GM18873 (cell line): Measurements from ENCODE around the gene TSPAN9.

Experiments
- ATAC-seq: cut with Tn5 transposase; IDR thresholded peaks from one replicate; pipeline ENCODE4 v1.9.1; 2021; ENCODE audit warnings: mild to moderate bottlenecking, moderate library complexity, moderate number of reproducible peaks; ENCODE audit not compliant: unreplicated experiment, low FRiP score

TSPAN9 gene, protein sequence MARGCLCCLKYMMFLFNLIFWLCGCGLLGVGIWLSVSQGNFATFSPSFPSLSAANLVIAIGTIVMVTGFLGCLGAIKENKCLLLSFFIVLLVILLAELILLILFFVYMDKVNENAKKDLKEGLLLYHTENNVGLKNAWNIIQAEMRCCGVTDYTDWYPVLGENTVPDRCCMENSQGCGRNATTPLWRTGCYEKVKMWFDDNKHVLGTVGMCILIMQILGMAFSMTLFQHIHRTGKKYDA

DNA sequence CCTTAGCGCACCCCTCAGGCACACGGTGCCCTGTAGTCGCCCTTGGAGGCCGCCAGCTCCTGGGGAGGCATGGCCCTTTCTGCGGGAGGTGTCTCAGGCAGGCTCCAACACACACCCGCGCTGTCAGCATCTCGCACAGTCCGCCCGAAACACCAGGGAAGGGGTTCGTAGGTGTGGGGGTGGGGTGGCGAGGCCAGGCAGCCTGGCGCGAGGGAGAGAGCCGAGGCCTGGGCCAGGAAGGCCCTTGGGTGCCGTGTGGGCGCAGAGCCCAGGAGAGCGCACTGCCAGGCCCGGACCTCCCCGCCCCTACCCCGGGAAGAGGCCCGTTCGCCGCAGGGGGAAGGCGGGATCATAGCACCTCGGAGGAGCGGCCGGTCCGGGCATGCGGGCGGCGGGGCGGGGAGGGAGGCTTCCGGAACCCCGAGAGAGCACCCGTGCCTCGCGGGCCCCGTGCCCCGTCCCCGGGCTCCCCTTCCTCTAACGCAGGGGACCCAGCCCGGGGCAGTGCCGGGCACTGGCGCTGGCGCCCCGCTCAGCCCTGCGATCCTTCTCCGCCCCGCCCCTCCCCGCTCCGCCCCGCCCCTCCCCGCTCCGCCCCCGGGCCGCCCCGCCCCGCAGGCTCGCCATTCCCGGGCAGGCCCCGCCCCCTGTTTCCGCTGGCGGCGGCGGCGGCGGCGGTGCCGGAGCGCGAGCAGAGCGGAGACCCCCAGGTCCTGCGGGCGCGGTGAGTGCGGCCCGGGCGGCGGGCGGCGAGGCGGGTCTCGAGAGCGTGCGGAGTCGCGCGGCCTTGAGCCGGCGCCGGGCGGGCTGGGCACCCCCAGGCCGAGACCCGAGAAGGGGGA lies at the start of gene TSPAN9:
TSPAN9 (plus strand) TSS at position 650 of the 842 bp plus-strand sequence. CDS start 123,815 bp downstream, outside the sequence.
- no peak for ATAC-seq

DNA sequence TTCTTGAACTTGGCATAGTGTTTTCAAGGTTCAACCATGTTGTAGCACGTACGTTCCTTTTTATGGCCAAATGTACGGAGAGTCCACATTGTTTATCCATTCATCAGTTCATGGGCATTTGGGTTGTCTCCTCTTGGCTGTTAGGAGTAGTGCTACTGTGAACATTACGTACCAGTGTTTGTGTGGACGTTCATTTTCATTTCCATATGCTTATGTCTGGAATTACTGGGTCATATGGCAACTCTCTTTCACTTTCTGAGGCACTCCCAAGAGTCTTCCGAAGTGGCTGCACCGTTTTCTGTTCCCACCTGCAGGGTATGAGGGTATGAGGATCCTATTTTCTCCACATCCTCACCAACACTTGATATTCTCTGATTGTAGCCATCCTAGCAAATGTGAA lies 49.1 kb upstream of the TSPAN9 start:
- no peak for ATAC-seq

DNA sequence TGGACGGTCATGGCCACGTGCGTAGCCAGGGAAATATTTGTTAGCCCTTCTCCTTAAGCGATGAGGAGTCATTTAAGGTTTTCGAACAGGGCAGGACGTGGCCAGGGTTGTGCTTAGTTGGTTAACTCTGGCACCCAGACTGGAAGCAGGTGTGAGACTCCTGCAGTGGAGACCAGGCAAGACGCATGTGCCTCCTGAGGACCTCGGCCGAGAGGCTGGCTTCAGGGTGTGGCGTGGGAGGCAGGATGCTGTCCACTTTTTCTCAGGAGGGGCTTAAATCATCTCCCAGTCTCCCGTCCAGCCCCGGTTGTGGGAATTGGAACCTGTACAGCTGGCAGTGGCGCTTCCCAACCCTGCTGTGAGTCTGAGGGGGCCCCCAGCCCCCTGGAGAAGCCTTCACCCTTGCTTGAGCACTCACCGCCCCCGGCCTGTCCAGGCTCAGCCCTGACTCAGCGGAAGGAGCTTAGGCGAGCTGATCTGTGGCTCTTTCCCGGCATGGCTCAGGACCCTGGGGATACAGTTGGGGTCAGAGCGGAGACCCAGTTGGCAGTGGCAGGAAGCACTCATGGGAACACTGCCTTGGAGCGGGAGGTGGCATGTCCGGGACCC lies 46.3 kb upstream of the TSPAN9 start:
- no peak for ATAC-seq

DNA sequence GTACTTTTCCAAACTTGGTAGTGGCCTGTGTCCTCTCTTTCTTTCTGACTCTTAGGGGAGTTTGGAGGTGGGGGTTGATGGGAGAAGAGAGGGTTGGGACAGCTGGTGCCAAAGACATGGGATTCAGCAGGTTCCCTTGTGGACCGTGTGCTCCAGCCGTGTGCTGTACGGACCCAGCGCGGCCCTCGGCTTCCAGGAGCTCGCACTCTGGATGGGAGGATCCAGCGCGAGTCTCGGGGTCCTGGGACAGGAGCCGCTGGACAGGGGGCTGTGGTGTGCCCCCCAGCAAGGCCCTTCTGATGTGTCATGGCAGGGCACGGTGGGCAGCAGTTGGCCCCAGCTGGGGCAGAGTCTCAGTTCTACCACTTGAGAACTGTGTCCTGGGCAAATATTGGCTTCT lies 45.0 kb upstream of the TSPAN9 start:
- ATAC-seq = no peak

DNA sequence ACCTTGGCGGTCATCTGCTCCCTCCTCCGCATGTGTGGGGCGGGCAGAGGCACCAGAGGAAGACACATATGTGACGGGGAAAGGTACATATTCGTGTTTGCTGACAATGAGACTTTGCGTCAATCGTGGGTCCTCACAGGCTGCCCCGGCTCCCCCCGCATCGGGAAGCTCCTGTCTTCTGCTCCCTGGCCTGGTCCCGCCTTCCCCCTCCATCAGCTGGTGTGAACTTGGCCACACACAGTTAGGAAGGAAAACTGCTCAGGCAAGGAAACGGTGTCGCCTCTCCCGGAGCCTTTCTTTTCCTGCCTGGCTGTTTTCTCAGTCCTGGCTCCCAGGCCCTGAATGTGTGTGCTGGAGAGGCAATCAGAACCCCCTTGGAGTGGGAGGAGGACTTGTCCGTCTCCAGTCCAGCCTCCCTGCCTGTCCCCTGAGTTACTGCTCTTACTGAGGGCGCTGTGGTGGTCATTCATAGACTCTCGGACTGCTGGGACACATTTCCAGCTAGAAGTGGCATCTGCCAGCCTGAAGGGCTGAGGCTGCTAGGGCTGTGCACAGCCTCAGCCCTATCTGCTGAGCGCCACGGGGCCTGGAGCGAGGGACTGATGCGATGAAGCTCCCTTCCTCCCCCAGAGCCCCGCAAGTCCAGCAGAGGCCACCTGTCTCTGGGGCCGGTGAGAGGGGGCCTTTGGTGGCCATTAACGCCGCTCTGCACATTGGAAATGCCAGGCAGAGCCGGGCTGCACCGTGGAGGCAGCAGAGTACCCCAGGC lies 44.2 kb upstream of the TSPAN9 start:
- ATAC-seq = no peak

DNA sequence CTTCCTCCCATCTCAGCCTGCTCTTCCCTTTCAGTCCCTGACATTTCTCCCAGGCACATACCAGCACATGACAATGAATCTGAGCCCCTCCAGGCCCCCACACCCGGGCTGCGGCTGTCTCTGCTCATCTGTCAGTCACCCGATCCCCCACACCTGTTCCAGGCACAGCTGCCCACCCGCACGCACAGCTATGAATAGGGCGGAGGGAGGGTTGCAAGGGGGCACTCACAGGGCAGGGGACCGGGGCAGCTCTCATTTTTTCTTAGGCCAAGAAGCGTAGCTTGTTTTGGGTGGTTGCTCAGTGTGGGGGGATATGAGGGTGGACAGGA lies 43.7 kb upstream of the TSPAN9 start:
- no peak for ATAC-seq

DNA sequence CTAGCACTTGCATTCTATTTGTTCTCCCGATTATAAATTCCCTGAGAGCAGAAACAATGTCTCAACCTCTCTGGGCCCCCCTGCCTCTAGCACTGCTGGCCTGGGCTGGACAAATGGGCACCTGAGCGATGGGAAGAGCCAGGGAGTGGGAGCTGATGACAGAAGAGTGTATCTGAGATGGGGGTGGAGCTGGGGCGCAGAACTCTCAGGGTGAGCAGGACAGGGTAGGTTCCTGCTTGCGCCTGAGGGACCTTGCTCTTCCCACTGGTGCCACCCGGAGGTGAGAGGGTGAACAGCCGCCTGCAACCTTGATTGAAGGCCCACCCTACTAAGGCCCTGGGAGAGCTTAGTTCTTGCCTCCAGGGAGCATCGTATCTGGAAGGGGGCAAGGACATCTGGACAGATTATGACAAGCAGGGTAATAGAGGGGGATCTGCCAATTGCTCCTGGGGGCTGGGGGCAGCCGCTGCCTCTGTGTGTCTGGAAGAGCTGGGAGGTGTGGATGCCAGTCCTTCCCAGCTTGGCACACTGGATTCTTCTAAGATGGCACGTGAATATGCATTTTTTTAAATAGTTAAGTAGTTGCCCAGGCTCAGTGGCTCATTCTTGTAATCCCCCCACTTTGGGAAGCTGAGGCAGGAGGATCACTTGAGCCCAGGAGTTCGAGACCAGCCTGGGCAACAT lies 43.0 kb upstream of the TSPAN9 start:
- ATAC-seq = no peak

DNA sequence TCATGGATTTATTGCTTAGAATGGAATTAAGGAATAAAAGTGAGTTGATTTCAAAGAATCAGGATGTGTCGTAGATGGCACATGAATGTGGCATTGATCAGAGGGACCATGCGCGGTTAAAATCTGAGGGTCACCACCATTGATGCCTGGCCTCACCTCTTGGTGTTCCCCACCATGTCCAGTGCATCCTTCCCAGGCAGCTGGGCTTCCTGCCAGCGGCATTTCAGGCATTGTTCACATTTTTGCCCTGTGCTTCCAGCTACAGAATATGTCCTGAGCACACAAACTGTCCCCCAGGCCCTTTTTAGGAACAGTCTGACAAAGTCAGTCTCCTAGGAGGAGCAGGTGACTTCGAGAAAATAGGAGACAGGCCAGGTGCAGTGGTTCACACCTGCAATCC lies 42.0 kb upstream of the TSPAN9 start:
- no peak for ATAC-seq

DNA sequence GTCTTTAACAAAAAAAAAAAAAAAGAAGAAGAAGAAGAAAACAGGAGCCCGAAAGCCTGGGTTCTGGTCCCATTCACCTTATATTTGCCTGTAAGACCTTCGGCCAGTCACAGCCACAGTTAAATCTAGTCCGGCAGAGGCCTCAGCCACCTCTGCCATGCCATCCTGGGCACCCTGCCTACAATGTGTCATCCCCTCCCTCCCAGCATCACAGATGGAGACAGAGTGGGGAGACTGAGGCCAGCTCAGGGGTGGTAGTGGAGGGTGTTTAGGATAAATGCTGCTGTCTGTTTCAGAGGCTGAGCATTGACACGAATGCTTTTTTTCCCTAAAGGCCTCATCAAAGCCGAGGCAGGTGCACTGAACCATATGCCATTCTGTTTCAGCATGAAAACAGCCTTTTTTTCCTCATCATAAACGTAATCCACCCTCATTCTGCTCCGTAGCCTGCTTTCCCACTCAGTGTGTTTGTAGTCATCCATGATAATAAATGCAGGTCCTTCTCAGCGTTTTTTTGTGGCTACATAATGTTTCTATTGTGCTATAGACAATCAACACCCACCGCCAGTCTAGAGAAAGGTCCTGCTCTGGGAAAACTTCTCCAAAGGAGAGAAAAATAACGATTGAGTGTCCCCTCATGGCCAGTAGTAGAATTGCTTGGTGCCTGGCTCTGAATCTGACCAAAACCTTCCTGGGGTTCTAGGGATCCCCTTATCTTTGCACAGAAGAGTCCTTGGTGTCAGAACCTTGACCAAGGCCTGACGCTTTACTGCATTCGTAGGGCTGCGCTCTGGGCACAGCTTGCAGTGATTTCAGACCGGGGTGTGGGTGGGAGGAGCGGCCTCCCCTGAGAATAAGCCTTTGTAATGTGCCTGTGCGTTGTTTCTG lies 41.1 kb upstream of the TSPAN9 start:
- no peak for ATAC-seq

DNA sequence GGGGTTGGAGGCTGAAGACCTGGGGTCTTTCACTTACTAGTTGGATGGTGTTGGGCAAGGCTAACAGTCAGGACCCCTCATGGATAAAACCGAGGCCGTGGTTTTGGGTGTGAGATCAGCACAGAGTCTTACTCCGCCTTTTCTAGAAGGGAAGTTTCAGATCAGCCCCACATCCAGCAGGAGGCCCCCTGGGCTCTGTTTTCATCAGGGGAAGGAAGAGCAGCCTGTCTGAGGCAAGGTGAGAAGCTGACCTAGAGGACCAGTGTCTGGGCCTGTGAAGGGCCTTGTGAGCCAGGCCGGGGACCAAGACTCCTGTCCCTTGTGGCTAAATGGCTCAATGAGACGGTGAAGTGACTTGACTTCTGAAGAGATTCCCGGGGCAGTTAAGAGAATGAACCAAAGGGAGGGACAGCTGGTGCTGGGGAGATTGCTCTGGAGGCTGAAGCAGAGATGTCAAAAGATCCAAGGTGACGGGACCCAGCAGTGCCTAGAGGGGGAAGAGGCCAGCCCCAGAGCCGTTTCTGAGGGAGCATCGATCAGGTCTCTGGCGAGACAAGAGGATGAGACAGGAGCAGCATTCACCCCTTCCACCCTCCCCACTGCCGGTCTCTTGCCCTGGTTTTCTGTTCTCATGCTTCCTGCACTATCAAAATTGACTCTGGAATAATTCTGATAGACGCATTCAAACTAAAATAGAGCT lies 40.1 kb upstream of the TSPAN9 start:
- ATAC-seq = no peak

DNA sequence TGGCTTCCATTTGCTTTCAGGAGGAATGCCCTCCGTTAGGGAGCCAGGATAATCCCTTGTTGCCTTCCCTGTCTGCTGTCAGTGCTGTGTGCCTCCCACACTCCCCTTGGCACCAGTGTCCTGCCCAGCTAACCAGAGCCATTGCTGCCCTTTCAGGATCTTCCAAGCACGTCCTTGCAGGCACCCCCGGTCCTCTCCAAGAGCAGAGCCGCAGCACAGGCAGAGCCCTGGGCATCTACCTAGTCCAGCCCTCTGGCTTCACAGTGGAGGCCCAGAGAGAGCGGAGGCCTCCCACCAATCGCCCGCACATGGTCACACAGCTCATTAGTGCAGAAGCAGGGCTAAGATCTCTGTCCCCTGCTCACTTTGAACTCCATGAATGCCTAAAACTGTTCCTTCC lies 39.0 kb upstream of the TSPAN9 start:
- ATAC-seq = no peak

DNA sequence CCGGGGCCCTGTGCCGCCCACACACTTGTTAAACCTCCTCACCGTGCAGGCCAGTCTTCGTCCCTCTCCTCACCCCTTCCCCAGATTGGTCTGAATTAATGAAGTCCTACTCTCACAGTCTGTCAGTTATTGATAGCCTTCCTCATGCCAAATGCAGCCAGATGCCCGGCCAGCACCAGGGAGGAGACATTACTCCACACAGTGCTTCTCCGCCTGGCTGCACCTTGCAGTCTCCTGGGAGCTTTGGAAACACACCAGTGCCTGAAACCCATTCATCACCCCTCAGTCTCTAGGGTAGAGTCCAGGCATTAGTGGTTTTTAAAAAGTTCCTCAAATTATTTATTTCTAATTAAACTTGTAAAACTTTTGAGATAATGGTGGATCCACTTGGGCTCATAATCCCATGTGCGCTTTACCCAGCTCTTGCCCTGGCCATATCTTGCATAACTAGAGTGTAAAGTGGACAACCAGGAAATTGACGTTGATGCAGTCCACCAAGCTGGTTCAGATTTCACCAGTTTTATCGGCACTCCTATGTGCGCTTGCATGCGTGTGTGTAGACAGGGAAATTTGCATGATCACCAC lies 38.2 kb upstream of the TSPAN9 start:
- ATAC-seq = no peak

DNA sequence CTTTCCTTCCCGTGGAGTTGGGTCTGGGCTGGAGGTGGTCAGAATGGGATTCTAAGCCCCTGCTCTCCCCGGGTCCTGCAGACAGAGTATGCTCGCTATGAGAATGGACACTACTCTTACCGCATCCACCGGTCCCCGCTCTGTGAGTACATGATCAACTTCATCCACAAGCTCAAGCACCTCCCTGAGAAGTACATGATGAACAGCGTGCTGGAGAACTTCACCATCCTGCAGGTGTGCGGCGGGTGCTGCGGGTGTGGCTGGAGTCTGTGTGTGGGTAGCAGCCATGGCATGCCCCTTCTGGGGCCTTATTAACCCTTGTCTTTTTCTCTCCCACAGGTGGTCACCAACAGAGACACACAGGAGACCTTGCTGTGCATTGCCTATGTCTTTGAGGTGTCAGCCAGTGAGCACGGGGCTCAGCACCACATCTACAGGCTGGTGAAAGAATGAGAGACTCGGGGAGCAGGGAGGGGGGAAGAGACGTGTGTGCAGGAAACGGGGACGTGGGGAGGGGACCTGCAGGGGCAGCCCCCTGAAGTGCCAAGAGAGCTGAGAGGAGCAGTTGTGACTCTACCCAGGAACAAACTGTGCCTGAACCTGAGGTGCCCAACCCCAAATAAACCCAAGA lies 37.0 kb upstream of the TSPAN9 start:
- ATAC-seq = no peak

DNA sequence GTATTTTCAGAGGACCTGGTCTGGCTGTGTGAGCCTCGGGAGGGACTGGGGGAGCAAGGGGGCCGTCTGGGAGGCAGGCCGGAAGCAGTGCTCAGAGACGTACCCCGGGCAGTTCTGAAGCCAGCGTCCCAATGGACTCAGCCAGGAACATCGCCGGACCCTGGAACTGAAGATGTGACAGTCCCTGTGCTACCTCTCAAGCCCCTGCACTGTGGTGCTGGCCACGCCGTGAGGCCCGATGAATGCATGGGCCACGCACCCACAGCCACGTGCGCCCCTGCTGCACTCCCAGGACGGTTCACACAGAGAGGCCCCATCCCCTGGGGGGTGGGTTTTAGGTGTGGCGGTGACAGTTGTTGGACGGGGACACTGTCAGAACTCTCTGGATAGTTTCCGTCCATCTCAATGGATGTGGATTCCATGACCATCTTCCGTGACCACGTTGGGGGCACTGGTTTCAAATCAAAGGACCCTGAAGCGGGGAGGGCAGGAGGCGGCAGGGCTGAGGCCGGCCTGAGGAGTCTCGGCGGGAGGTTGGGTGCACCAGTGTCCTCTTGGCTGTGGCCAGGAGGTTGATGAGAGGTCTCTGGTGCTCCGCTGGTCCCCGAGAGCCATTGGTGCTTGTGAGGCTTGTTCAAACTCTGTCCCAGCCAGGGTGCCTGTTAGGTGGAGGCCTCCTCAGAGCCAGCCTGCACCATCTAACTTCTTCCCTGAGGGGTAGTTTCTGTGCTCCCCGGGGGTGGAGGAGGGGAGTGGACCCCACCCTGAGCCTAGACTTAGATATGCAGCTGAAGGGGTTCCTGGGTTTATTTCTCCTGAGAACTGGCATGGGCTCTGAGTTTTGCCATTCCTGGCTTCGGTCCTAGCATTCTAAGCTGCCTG lies 36.3 kb upstream of the TSPAN9 start:
- ATAC-seq = no peak

DNA sequence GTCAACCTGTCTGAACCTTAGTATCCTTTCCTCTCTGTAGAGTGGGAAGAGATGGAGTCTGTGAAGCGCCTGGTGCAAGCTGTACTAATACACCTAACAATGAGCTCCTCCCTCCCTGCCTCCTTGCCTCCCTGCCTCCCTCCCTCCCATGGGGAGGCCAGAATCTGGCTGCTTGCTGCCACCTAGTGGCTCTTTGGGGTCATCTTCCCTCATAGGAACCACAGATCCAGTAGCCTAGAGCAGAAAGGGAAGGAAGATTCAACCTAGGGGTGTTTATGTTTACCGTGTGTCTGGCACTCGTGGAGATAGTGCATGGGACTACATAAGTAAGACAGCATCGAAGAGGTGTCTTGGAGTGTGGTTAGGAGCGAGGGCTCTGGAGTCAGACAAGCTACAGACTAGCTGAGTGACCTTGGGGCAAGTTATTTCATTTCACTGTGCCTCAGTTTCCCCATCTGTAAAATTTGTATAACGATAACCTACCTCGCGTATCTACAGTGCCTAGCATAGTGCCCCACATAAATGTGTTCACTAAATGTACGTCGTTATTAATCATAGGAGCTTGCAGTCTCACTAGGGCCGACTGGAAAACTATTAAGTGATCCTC lies 35.5 kb upstream of the TSPAN9 start:
- ATAC-seq = no peak

DNA sequence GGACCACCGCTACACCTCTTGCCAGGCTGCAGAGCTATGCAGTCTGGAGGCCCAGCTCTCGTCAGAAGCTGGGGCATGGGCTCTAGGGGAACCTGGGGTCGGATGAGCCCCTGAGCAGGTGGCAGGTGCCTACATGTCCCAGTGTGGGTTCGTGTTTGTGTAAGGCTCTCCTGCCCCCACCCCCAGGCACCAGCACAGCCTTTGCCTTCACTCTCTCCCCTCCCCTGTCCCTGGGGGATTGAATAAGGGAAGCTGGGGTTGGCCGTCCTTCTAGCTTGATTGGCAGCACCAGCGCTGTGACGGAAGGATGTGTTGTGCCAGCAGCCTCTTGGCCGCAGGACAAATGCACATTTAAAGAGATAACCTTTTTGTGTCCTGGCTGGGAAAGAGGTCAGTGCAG lies 34.8 kb upstream of the TSPAN9 start:
- ATAC-seq = no peak

DNA sequence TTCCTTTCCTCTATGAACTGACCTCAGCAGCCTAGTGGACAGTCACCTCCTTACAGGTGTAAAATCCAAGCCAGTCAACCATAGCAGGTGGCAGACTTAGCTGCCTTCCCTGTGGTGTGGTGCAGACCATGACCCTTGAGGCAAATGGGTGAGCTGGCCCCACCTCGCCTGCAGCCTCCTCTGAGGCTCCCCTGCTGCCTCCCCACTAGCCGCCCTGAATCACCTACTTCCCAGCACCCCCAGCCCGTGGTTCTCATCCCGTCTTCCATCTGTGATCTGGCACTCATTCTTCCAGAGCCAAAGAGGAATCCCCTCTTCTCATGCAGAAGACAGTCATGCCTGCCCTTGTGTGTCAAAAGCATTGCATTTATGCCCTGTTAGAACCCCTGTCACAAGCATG lies 34.4 kb upstream of the TSPAN9 start:
- ATAC-seq = no peak
